Measurements from ENCODE around the gene FAM83B.

Gene FAM83B

GRCh38 chr6:54910921-54911320 is 64.3 kb downstream of the FAM83B start (continued):
- TF ChIP-seq, protein P1, sequence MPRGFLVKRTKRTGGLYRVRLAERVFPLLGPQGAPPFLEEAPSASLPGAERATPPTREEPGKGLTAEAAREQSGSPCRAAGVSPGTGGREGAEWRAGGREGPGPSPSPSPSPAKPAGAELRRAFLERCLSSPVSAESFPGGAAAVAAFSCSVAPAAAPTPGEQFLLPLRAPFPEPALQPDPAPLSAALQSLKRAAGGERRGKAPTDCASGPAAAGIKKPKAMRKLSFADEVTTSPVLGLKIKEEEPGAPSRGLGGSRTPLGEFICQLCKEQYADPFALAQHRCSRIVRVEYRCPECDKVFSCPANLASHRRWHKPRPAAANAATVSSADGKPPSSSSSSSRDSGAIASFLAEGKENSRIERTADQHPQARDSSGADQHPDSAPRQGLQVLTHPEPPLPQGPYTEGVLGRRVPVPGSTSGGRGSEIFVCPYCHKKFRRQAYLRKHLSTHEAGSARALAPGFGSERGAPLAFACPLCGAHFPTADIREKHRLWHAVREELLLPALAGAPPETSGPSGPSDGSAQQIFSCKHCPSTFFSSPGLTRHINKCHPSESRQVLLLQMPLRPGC (tag by site-specific recombination; IDR thresholded peaks at IDR 0.05), result no peak

DNA sequence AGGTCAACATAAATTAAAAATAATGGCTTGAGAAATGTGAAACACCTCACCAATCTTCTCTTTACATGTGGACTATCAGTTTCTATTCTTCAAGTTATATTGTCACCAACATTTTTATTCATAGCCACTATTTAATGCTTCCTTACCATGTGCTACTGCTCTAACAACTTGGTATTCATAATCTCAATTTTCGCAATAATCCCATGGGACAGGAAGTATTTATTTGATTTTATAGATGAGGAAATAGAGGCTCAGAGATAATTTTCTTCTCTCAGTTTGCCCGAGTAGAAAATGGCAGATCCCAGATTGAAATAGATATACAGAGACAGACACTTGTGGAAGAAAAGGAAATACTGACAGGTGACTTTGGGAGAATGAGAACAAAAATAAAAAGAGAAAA is 66.6 kb downstream of the FAM83B start:
- ChIA-PET CTCF (no interaction called here), POLR2A (no interaction called here)
- Histone ChIP-seq H3K4me1 (ENCODE audit: control insufficient read depth, insufficient read depth, low read length) (peaks cover 15% of the 10 kb centered on the region), H3K36me3 (ENCODE audit: control insufficient read depth in 2 of 2, insufficient read depth in 1 of 2, low read length in 2 of 2) (no peaks in the 10 kb centered on the region), H3K27ac (ENCODE audit: extremely low read depth, low read depth, low read length) (no peak overlapping the region), H3K9me3 (ENCODE audit: control insufficient read depth, insufficient read depth, low read depth, low read length) (no peaks in the 10 kb centered on the region), H3K4me3 (ENCODE audit: low read depth, low read length) (no peak overlapping the region)
- TF ChIP-seq, protein P2, sequence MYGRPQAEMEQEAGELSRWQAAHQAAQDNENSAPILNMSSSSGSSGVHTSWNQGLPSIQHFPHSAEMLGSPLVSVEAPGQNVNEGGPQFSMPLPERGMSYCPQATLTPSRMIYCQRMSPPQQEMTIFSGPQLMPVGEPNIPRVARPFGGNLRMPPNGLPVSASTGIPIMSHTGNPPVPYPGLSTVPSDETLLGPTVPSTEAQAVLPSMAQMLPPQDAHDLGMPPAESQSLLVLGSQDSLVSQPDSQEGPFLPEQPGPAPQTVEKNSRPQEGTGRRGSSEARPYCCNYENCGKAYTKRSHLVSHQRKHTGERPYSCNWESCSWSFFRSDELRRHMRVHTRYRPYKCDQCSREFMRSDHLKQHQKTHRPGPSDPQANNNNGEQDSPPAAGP (tag by site-specific recombination; IDR thresholded peaks at IDR 0.05), result no peak
- TF ChIP-seq ZNF707 (tag by site-specific recombination; IDR thresholded peaks at IDR 0.05) (no peak), REST (tag by site-specific recombination; IDR thresholded peaks at IDR 0.05) (no peak), TCF7L2 (IDR thresholded peaks at IDR 0.05; ENCODE audit: borderline replicate concordance, low read depth, low read length) (no peak), ZNF777 (tag by site-specific recombination; IDR thresholded peaks at IDR 0.05; ENCODE audit: borderline replicate concordance) (no peak), HOXD13 (CRISPR knock-in tag; IDR thresholded peaks at IDR 0.05; ENCODE audit: borderline replicate concordance) (no peak)

- H3K4me3 ChIP-seq (ENCODE audit: low read depth, low read length), result no peak overlapping the region
- no peaks in the 10 kb centered on the region for H3K4me1 ChIP-seq (ENCODE audit: control insufficient read depth, insufficient read depth, low read length)
- H3K27ac ChIP-seq (ENCODE audit: extremely low read depth, low read depth, low read length), result no peak overlapping the region
- CTCF ChIA-PET, result interaction anchor here (0.6 to 1.0 kb wide), 3 partner anchors 14 to 74 kb away, joined by 3 to 5 read pairs (median 3); no protein-coding TSS in a partner anchor
- no peaks in the 10 kb centered on the region for H3K9me3 ChIP-seq (ENCODE audit: control insufficient read depth, insufficient read depth, low read depth, low read length)
- TF ChIP-seq KLF8 (tag by site-specific recombination; IDR thresholded peaks at IDR 0.05) (no peak), ZBTB6 (tag by site-specific recombination; IDR thresholded peaks at IDR 0.05) (peak; percentile 53; the same call in 1 of the 2 replicates), OSR2 (tag by site-specific recombination; IDR thresholded peaks at IDR 0.05) (peak; percentile 37; the same call in 1 of the 2 replicates), MEIS1 (CRISPR knock-in tag; IDR thresholded peaks at IDR 0.05; ENCODE audit: borderline replicate concordance) (peak; percentile 75), SP7 (tag by site-specific recombination; IDR thresholded peaks at IDR 0.05) (0 out of 2 replicates have a peak, but pooled peaks have one; percentile 19), SP3 (tag by site-specific recombination; IDR thresholded peaks at IDR 0.05) (0 out of 2 replicates have a peak, but pooled peaks have one; percentile 13), ZNF48 (tag by site-specific recombination; IDR thresholded peaks at IDR 0.05) (no peak)
- TF ChIP-seq, protein P3, sequence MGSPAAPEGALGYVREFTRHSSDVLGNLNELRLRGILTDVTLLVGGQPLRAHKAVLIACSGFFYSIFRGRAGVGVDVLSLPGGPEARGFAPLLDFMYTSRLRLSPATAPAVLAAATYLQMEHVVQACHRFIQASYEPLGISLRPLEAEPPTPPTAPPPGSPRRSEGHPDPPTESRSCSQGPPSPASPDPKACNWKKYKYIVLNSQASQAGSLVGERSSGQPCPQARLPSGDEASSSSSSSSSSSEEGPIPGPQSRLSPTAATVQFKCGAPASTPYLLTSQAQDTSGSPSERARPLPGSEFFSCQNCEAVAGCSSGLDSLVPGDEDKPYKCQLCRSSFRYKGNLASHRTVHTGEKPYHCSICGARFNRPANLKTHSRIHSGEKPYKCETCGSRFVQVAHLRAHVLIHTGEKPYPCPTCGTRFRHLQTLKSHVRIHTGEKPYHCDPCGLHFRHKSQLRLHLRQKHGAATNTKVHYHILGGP (tag by site-specific recombination; IDR thresholded peaks at IDR 0.05), result peak; percentile 71; the same call in 1 of the 2 replicates
- TF ChIP-seq, protein P4, sequence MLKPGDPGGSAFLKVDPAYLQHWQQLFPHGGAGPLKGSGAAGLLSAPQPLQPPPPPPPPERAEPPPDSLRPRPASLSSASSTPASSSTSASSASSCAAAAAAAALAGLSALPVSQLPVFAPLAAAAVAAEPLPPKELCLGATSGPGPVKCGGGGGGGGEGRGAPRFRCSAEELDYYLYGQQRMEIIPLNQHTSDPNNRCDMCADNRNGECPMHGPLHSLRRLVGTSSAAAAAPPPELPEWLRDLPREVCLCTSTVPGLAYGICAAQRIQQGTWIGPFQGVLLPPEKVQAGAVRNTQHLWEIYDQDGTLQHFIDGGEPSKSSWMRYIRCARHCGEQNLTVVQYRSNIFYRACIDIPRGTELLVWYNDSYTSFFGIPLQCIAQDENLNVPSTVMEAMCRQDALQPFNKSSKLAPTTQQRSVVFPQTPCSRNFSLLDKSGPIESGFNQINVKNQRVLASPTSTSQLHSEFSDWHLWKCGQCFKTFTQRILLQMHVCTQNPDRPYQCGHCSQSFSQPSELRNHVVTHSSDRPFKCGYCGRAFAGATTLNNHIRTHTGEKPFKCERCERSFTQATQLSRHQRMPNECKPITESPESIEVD (tag by site-specific recombination; IDR thresholded peaks at IDR 0.05), result peak; percentile 42; the same call in 1 of the 2 replicates
- H3K36me3 ChIP-seq (ENCODE audit: control insufficient read depth in 2 of 2, insufficient read depth in 1 of 2, low read length in 2 of 2), result no peaks in the 10 kb centered on the region
- POLR2A ChIA-PET, result no interaction called here
Observed at GRCh38 chr6:54916858-54917257, 70.3 kb downstream of the FAM83B start.

Data from HEK293 (cell line).